H9 (cell line): ENCODE results near the gene ZNF213. TPM values are rescaled to one million over a fixed set of nuclear protein-coding genes. Genes with fewer than 3 reads are reported as not detected.

Source experiments
- DNase-seq: peaks from one replicate; pipeline ENCODE4 v3.0.0-alpha.2; 2017
- H2AFZ ChIP-seq: one replicate; pipeline ENCODE4 v1.6.1; 2013; ENCODE audit warnings: mild to moderate bottlenecking, low read length, control low read depth, moderate library complexity
- H2AK5ac ChIP-seq: 2 replicates; pipeline ENCODE4 v1.6.1; 2013; ENCODE audit warnings: low read length, control low read depth, mixed read lengths; ENCODE audit not compliant: insufficient read length
- H2BK120ac ChIP-seq: one replicate; pipeline ENCODE4 v1.6.1; 2013; ENCODE audit warnings: low read depth, mild to moderate bottlenecking, low read length, control low read depth, inconsistent platforms; ENCODE audit not compliant: poor library complexity, severe bottlenecking
- H2BK12ac ChIP-seq: 2 replicates; pipeline ENCODE4 v1.6.1; 2013; ENCODE audit warnings: low read length, control low read depth, mixed read lengths, low read depth; ENCODE audit not compliant: insufficient read length
- H2BK15ac ChIP-seq: 2 replicates; pipeline ENCODE4 v1.6.1; 2013; ENCODE audit warnings: low read depth, low read length, control low read depth
- H2BK20ac ChIP-seq: one replicate; pipeline ENCODE4 v1.6.1; 2013; ENCODE audit warnings: low read depth, mild to moderate bottlenecking, low read length, control low read depth, inconsistent platforms; ENCODE audit not compliant: poor library complexity, severe bottlenecking
- H2BK5ac ChIP-seq: 2 replicates; pipeline ENCODE4 v1.6.1; 2013; ENCODE audit warnings: low read length, control low read depth, mixed read lengths; ENCODE audit not compliant: insufficient read length
- H3K14ac ChIP-seq: 2 replicates; pipeline ENCODE4 v1.6.1; 2013; ENCODE audit warnings: low read length, control low read depth; ENCODE audit not compliant: insufficient read depth
- H3K18ac ChIP-seq: 2 replicates; pipeline ENCODE4 v1.6.1; 2013; ENCODE audit warnings: low read depth, mild to moderate bottlenecking, mixed read lengths, low read length, control low read depth; ENCODE audit not compliant: insufficient read length
- H3K23ac ChIP-seq: 2 replicates; pipeline ENCODE4 v1.6.1; 2013; ENCODE audit warnings: low read length, control low read depth, mixed read lengths, low read depth; ENCODE audit not compliant: insufficient read length
- H3K23me2 ChIP-seq: 2 replicates; pipeline ENCODE4 v1.6.1; 2013; ENCODE audit warnings: low read depth, mild to moderate bottlenecking, mixed read lengths, low read length, control low read depth; ENCODE audit not compliant: insufficient read length, poor library complexity, severe bottlenecking
- H3K27ac ChIP-seq: 2 replicates; pipeline ENCODE4 v1.5.1; 2013; ENCODE audit warnings: low read length, control low read depth, mixed read lengths, low read depth; ENCODE audit not compliant: insufficient read length
- H3K27me3 ChIP-seq: 2 replicates; pipeline ENCODE4 v1.6.1; 2013; ENCODE audit warnings: low read length, control low read depth, inconsistent platforms; ENCODE audit not compliant: insufficient read depth
- H3K4ac ChIP-seq: 2 replicates; pipeline ENCODE4 v1.6.1; 2013; ENCODE audit warnings: low read depth, mild to moderate bottlenecking, control low read depth, inconsistent platforms, low read length, moderate library complexity
- H3K4me1 ChIP-seq: 2 replicates; pipeline ENCODE4 v1.6.1; 2013; ENCODE audit warnings: low read length, control low read depth, inconsistent platforms; ENCODE audit not compliant: insufficient read depth
- H3K4me2 ChIP-seq: 2 replicates; pipeline ENCODE4 v1.6.1; 2013; ENCODE audit warnings: low read length, control low read depth, mixed read lengths; ENCODE audit not compliant: insufficient read length, insufficient read depth
- H3K56ac ChIP-seq: 2 replicates; pipeline ENCODE4 v1.6.1; 2013; ENCODE audit warnings: low read depth, mild to moderate bottlenecking, mixed read lengths, low read length, control low read depth; ENCODE audit not compliant: insufficient read length
- H3K79me1 ChIP-seq: 2 replicates; pipeline ENCODE4 v1.6.1; 2013; ENCODE audit warnings: low read depth, mild to moderate bottlenecking, moderate library complexity, low read length, control low read depth, inconsistent platforms; ENCODE audit not compliant: insufficient read depth, poor library complexity, severe bottlenecking
- H3K79me2 ChIP-seq: 2 replicates; pipeline ENCODE4 v1.6.1; 2013; ENCODE audit warnings: low read length, control low read depth, inconsistent platforms; ENCODE audit not compliant: insufficient read depth
- H3K9ac ChIP-seq: 2 replicates; pipeline ENCODE4 v1.6.1; 2013; ENCODE audit warnings: low read length, control low read depth, mixed read lengths; ENCODE audit not compliant: insufficient read length; ENCODE audit errors: extremely low read depth
- H3K9me3 ChIP-seq: one replicate; pipeline ENCODE4 v1.6.1; 2013; ENCODE audit warnings: low read depth, low read length, inconsistent platforms; ENCODE audit not compliant: control insufficient read depth
- H3T11ph ChIP-seq: one replicate; pipeline ENCODE4 v1.6.1; 2013; ENCODE audit warnings: mild to moderate bottlenecking, low read length, control low read depth, inconsistent platforms
- H4K20me1 ChIP-seq: one replicate; pipeline ENCODE4 v1.6.1; 2013; ENCODE audit not compliant: control insufficient read depth, insufficient read length, insufficient read depth
- H4K5ac ChIP-seq: 2 replicates; pipeline ENCODE4 v1.6.1; 2013; ENCODE audit warnings: low read depth, mild to moderate bottlenecking, mixed read lengths, low read length, control low read depth; ENCODE audit not compliant: insufficient read length
- H4K8ac ChIP-seq: replicated peaks from 2 replicates; pipeline ENCODE4 v1.6.1; 2013; ENCODE audit warnings: low read length, control low read depth, mixed read lengths, low read depth; ENCODE audit not compliant: insufficient read length
- H4K91ac ChIP-seq: 2 replicates; pipeline ENCODE4 v1.6.1; 2013; ENCODE audit warnings: low read depth, mild to moderate bottlenecking, moderate library complexity, mixed read lengths, low read length, control low read depth; ENCODE audit not compliant: insufficient read length
- H3K27ac Mint-ChIP-seq, 3 experiments: 2 replicates in 2 of 3; 3 replicates in 1 of 3; pipeline ENCODE4 v1.8.0; 2020 to 2021; ENCODE audit warnings: mixed read lengths in 3 of 3, mild to moderate bottlenecking in 1 of 3, moderate library complexity in 1 of 3
- H3K27me3 Mint-ChIP-seq: 2 replicates; pipeline ENCODE4 v1.8.0; 2021; ENCODE audit warnings: low read depth, mild to moderate bottlenecking, moderate library complexity, mixed read lengths
- H3K36me3 Mint-ChIP-seq, 3 experiments: 2 replicates in 2 of 3; 3 replicates in 1 of 3; pipeline ENCODE4 v1.8.0; 2020 to 2021; ENCODE audit warnings: low read depth in 3 of 3, mixed read lengths in 3 of 3; ENCODE audit not compliant: insufficient read depth in 1 of 3
- H3K4me1 Mint-ChIP-seq, 2 experiments: 2 replicates each; pipeline ENCODE4 v1.8.0; 2020; ENCODE audit warnings: mixed read lengths in 2 of 2
- H3K4me3 Mint-ChIP-seq, 2 experiments: 2 replicates in 1 of 2; 3 replicates in 1 of 2; pipeline ENCODE4 v1.8.0; 2020 to 2021; ENCODE audit warnings: mild to moderate bottlenecking in 2 of 2, mixed read lengths in 2 of 2, moderate library complexity in 1 of 2
- H3K9me3 Mint-ChIP-seq, 2 experiments: 2 replicates in 1 of 2; 3 replicates in 1 of 2; pipeline ENCODE4 v1.8.0; 2020; ENCODE audit warnings: mild to moderate bottlenecking in 2 of 2, mixed read lengths in 2 of 2, moderate library complexity in 1 of 2
- WGBS: extraction: QIAGEN DNeasy Blood & Tissue Kit; methylation state at CpG from one replicate; pipeline ENCODE4 v1.1.7; 2013; ENCODE audit warnings: missing lambda C conversion rate, low lambda C conversion rate, mixed read lengths; ENCODE audit not compliant: insufficient read length; ENCODE audit errors: extremely low coverage; 5-methylcytosine and 5-hydroxymethylcytosine counted together
- total RNA-seq: library from RNA; stranded (reverse); gene quantifications from 2 replicates; pipeline ENCODE4 v1.2.1, GENCODE V29; 2021
- TF ChIP-seq, protein P1 (sequence below): fragments of 200-600 bp; sonication (generic); conservative IDR thresholded peaks from 3 replicates; pipeline ENCODE4 v1.8.0; 2021; ENCODE audit warnings: antibody characterized with exemption, mild to moderate bottlenecking

ZNF213 gene
- total RNA-seq, 1 experiment from 2014 or later = 6.4 TPM

DNA sequence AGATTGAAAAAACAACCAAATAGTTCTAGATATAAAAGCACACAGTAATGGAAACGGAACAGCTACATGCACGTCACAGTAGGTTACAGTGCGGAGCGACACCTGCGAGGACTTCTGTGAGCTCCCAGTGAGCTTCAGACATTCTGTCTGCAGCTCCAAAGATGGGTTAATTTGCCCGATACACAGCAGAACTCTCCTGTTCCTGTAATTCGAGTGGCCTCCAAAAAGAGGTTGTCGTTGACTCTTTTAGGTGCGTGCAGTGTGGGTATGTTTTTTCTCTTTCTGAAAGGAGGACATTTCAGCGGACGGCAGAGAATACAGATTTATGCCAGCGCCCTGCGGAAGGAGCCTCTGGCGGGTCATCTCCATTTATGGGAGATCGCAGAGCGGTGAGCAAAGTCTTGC lies 56.1 kb downstream of the ZNF213 start:
- Histone ChIP-seq H3K9ac (no peak overlapping the region), H4K8ac (no peak overlapping the region), H3K27ac (no peak overlapping the region), H3K23me2 (peaks cover 30% of the 10 kb centered on the region), H3K4me2 (peak overlapping the region; percentile 92), H3T11ph (no peak overlapping the region), H3K79me1 (no peaks in the 10 kb centered on the region), H3K27me3 (peaks cover 2% of the 10 kb centered on the region; the same call in 1 of the 2 replicates), H3K14ac (no peak overlapping the region), H3K18ac (no peak overlapping the region), H2BK15ac (no peak overlapping the region), H2BK120ac (no peak overlapping the region), H3K9me3 (no peaks in the 10 kb centered on the region), H3K4me1 (no peaks in the 10 kb centered on the region), H4K20me1 (no peaks in the 10 kb centered on the region), H4K5ac (no peak overlapping the region), H4K91ac (no peak overlapping the region), H3K23ac (no peak overlapping the region), H3K4ac (no peak overlapping the region), H2BK12ac (no peak overlapping the region), H2AK5ac (no peak overlapping the region), H2BK5ac (no peak overlapping the region), H2BK20ac (no peak overlapping the region), H3K56ac (no peak overlapping the region), H3K79me2 (no peaks in the 10 kb centered on the region), H2AFZ (no peak overlapping the region)
- TF ChIP-seq, protein P1, sequence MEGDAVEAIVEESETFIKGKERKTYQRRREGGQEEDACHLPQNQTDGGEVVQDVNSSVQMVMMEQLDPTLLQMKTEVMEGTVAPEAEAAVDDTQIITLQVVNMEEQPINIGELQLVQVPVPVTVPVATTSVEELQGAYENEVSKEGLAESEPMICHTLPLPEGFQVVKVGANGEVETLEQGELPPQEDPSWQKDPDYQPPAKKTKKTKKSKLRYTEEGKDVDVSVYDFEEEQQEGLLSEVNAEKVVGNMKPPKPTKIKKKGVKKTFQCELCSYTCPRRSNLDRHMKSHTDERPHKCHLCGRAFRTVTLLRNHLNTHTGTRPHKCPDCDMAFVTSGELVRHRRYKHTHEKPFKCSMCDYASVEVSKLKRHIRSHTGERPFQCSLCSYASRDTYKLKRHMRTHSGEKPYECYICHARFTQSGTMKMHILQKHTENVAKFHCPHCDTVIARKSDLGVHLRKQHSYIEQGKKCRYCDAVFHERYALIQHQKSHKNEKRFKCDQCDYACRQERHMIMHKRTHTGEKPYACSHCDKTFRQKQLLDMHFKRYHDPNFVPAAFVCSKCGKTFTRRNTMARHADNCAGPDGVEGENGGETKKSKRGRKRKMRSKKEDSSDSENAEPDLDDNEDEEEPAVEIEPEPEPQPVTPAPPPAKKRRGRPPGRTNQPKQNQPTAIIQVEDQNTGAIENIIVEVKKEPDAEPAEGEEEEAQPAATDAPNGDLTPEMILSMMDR = no peak
- peaks cover 61% of the 10 kb centered on the region for H3K27me3 Mint-ChIP-seq
- H3K4me1 Mint-ChIP-seq = peaks cover 22 to 23% of the 10 kb centered on the region in 2 experiments
- whole genome bisulfite sequencing = no CpG with 5 or more reads among the region's 16 CpGs
- H3K9me3 Mint-ChIP-seq = peaks cover 0 to 3% of the 10 kb centered on the region in 2 experiments; a peak in 3 of 5 replicates
- H3K36me3 Mint-ChIP-seq = no peaks in the 10 kb centered on the region; a peak in 1 of 7 replicates
- no peak for DNase-seq
- H3K27ac Mint-ChIP-seq = peak overlapping the region in 1 of 3 experiments; percentile 71; a peak in 3 of 7 replicates
- peak overlapping the region; percentile 93 to 98 for H3K4me3 Mint-ChIP-seq

Other genes starting within 250 kb of the ZNF213 start
- gene FLYWCH1, start 223.1 kb upstream of the ZNF213 start, total RNA-seq = 12.5 and 13.0 TPM in 2 replicates
- 12.8 and 14.6 TPM in 2 replicates for gene KREMEN2, start 170.8 kb upstream of the ZNF213 start, total RNA-seq
- 32.1 and 33.3 TPM in 2 replicates for gene PAQR4, start 165.7 kb upstream of the ZNF213 start, total RNA-seq
- gene PKMYT1, start 154.6 kb upstream of the ZNF213 start, total RNA-seq = 114 and 120 TPM in 2 replicates
- gene CLDN9, start 122.1 kb upstream of the ZNF213 start, total RNA-seq = 1.3 and 1.5 TPM in 2 replicates
- 743 and 757 TPM in 2 replicates for gene CLDN6, start 116.8 kb upstream of the ZNF213 start, total RNA-seq
- gene TNFRSF12A, start 114.7 kb upstream of the ZNF213 start, total RNA-seq = 147 and 148 TPM in 2 replicates
- 61.1 and 61.3 TPM in 2 replicates for gene HCFC1R1, start 111.1 kb upstream of the ZNF213 start, total RNA-seq
- 65.7 and 68.2 TPM in 2 replicates for gene THOC6, start 111.0 kb upstream of the ZNF213 start, total RNA-seq
- 13.5 TPM in 2 replicates for gene BICDL2, start 98.1 kb upstream of the ZNF213 start, total RNA-seq
- 13.5 and 14.2 TPM in 2 replicates for gene MMP25, start 88.5 kb upstream of the ZNF213 start, total RNA-seq
- 2.0 and 2.6 TPM in 2 replicates for gene IL32, start 69.4 kb upstream of the ZNF213 start, total RNA-seq
- gene ZSCAN10, start 35.7 kb upstream of the ZNF213 start, total RNA-seq = 207 and 212 TPM in 2 replicates
- 16.8 and 18.8 TPM in 2 replicates for gene ZNF205, start 22.4 kb upstream of the ZNF213 start, total RNA-seq
- gene OR1F1, start 53.2 kb downstream of the ZNF213 start, total RNA-seq = not detected in 2 replicates
- gene ZNF200, start 100.1 kb downstream of the ZNF213 start, total RNA-seq = 14.8 and 14.9 TPM in 2 replicates
- gene MEFV, start 121.6 kb downstream of the ZNF213 start, total RNA-seq = not detected in 2 replicates
- gene ZNF263, start 148.5 kb downstream of the ZNF213 start, total RNA-seq = 35.7 and 36.3 TPM in 2 replicates
- 4.1 and 4.2 TPM in 2 replicates for gene TIGD7, start 170.4 kb downstream of the ZNF213 start, total RNA-seq
- 37.9 and 42.4 TPM in 2 replicates for gene ZNF75A, start 170.5 kb downstream of the ZNF213 start, total RNA-seq
- not detected in 2 replicates for gene OR2C1, start 220.9 kb downstream of the ZNF213 start, total RNA-seq